ENCODE results near the gene SSTR3.

- TF ChIP-seq, protein P1, sequence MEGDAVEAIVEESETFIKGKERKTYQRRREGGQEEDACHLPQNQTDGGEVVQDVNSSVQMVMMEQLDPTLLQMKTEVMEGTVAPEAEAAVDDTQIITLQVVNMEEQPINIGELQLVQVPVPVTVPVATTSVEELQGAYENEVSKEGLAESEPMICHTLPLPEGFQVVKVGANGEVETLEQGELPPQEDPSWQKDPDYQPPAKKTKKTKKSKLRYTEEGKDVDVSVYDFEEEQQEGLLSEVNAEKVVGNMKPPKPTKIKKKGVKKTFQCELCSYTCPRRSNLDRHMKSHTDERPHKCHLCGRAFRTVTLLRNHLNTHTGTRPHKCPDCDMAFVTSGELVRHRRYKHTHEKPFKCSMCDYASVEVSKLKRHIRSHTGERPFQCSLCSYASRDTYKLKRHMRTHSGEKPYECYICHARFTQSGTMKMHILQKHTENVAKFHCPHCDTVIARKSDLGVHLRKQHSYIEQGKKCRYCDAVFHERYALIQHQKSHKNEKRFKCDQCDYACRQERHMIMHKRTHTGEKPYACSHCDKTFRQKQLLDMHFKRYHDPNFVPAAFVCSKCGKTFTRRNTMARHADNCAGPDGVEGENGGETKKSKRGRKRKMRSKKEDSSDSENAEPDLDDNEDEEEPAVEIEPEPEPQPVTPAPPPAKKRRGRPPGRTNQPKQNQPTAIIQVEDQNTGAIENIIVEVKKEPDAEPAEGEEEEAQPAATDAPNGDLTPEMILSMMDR (IDR thresholded peaks at IDR 0.05; ENCODE audit: insufficient read depth, low read depth, low read length): no peak
- TF ChIP-seq EZH2 (IDR thresholded peaks at IDR 0.05; ENCODE audit: insufficient read depth, low read length): no peak
These were observed 14.2 kb upstream of the SSTR3 start for GRCh38 chr22:37226514-37226913.
